GM19240 (cell line): ENCODE measurements around the gene MIEN1.
"Not testable (repeated sequence)": the region's sequence is repeated elsewhere in the genome, so short reads cannot be mapped to it uniquely, and the experiment has no call there.

ENCODE experiments used
- DNase-seq: peaks from one replicate; pipeline ENCODE4 v3.0.0; 2011; ENCODE audit warnings: low spot score; ENCODE audit not compliant: insufficient read length

Gene MIEN1

GRCh38 chr17:39730095-39730921 lies at the start of gene MIEN1:
MIEN1 (minus strand) TSS chr17:39730532; CDS start chr17:39730495, 37 bp downstream.
- peak; percentile 94 for DNase-seq

- DNase-seq, result no peak
Observed at GRCh38 chr17:39777534-39778365, 47.4 kb upstream of the MIEN1 start.

- no peak for DNase-seq
Observed at GRCh38 chr17:39776252-39776651, 45.9 kb upstream of the MIEN1 start.

- no peak for DNase-seq
Observed at GRCh38 chr17:39775031-39775430, 44.7 kb upstream of the MIEN1 start.

- DNase-seq, result no peak
Observed at GRCh38 chr17:39774047-39774446, 43.7 kb upstream of the MIEN1 start.

- DNase-seq, result no peak
Observed at GRCh38 chr17:39772987-39773934, 42.9 kb upstream of the MIEN1 start.

- DNase-seq, result no peak
Observed at GRCh38 chr17:39772415-39772814, 42.1 kb upstream of the MIEN1 start.

GRCh38 chr17:39769974-39770587 lies 39.7 kb upstream of the MIEN1 start:
- no peak for DNase-seq

GRCh38 chr17:39767147-39767546 lies 36.8 kb upstream of the MIEN1 start:
- no peak for DNase-seq

GRCh38 chr17:39765766-39766165 lies 35.4 kb upstream of the MIEN1 start:
- DNase-seq, result no peak

- no peak for DNase-seq
Observed at GRCh38 chr17:39765175-39765574, 34.8 kb upstream of the MIEN1 start.

- not testable (repeated sequence) for DNase-seq
Observed at GRCh38 chr17:39764171-39764570, 33.8 kb upstream of the MIEN1 start.

- DNase-seq, result no peak
Observed at GRCh38 chr17:39763051-39763820, 32.9 kb upstream of the MIEN1 start.

GRCh38 chr17:39761861-39762496 lies 31.6 kb upstream of the MIEN1 start:
- DNase-seq, result no peak

- DNase-seq, result no peak
Observed at GRCh38 chr17:39759204-39759603, 28.9 kb upstream of the MIEN1 start.

- no peak for DNase-seq
Observed at GRCh38 chr17:39757931-39758873, 27.9 kb upstream of the MIEN1 start.

GRCh38 chr17:39757176-39757662 lies 26.9 kb upstream of the MIEN1 start:
- no peak for DNase-seq

GRCh38 chr17:39756380-39757079 lies 26.2 kb upstream of the MIEN1 start:
- no peak for DNase-seq
